Measurements from ENCODE around the gene SLC16A4. TPM values are rescaled to one million over a fixed set of nuclear protein-coding genes. Genes with fewer than 3 reads are reported as not detected.
"Not testable (repeated sequence)": the region's sequence is repeated elsewhere in the genome, so short reads cannot be mapped to it uniquely, and the experiment has no call there.

Gene SLC16A4
- under 1 TPM in 1 of 2 experiments, not detected in 1; 0.27 TPM for total RNA-seq

DNA sequence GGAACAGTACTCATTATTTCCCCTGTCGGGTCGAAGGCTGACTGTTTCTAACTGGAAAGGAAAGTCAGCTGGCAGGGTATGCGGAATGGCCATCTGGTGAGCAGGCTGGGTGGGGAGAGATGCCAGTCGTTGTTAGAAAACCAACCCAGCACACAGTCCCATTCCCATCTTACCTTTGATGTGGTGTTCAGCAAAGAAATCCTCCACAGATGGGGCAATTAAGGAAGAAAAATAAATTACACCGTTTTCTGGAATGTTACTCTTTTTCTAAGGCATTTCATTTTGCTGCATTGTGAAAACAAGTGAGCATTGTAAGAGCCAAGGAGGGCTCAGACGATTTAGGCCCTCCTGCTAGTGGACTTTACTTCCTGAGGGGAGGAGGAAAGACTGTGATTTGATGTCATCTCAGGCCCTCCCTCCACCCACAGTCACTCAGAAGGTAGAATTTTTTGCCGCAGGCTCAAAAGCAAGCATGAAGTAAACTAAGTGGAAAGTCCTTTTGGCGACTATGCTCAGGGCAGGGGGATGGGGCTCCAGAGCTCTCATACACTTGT, at the start of gene SLC16A4:
TSS of gene SLC16A4 (minus strand) at position 335 of the 554 bp plus-strand sequence. CDS start 1,703 bp downstream, outside the sequence.
- ChIA-PET POLR2A (no interaction called here), CTCF (no interaction called here)
- Mint-ChIP-seq H3K36me3 (ENCODE audit: low read depth) (peaks cover 16% of the 10 kb centered on the region), H3K4me3 (no peak within 1 kb of the TSS), H3K27ac (peak within 1 kb of the TSS; percentile 59), H3K9me3 (peaks cover 4% of the 10 kb centered on the region), H3K4me1 (peaks cover 12% of the 10 kb centered on the region), H3K27me3 (no peaks in the 10 kb centered on the region)
- no peak for DNase-seq

DNA sequence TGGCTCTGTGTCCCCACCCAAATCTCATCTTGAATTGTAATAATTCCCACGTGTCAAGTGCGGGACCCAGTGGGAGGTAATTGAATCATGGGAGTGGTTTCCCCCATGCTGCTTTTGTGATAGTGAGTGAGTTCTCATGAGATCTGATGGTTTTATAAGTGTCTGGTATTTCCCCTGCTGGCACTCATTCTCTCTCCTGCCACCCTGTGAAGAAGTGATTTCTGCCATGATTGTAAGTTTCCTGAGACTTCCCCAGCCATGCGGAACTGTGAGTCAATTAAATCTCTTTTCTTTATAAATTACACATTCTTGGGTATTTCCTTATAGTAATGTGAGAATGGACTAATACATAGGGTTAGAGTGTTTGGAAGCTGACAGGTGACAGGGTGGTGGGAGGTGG, 49.0 kb upstream of the SLC16A4 start:
- H3K4me1 Mint-ChIP-seq; POLR2A ChIA-PET; H3K27ac Mint-ChIP-seq; DNase-seq; H3K36me3 Mint-ChIP-seq (ENCODE audit: low read depth); H3K9me3 Mint-ChIP-seq; H3K27me3 Mint-ChIP-seq; H3K4me3 Mint-ChIP-seq: not testable (repeated sequence)
- CTCF ChIA-PET: interaction anchor here (0.7 to 1.4 kb wide), 4 partner anchors 20 to 56 kb away, joined by 3 to 5 read pairs (median 4); no protein-coding TSS in a partner anchor

DNA sequence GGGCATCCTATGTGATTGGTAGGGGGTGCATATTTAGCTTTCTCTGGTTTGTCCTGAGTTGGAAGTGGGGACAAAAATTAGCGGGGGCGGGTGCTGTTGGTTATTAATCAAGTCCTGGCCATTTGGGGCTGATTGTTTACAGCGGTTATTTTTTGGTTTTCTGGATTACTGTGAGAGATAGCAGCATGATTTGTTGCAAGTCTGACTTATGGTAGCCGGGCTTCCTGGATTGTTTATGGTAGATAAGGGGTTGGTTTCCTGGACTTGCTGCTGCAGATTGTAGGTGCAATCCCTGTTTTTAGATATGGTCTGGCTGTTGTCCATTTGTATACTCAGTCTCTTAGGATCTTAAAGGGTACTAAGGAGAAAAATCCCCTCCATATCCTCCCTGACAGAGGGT, 48.1 kb upstream of the SLC16A4 start:
- ChIA-PET CTCF (interaction anchor here (0.6 to 1.4 kb wide), 3 partner anchors 21 to 123 kb away, joined by 3 to 5 read pairs (median 4); no protein-coding TSS in a partner anchor), POLR2A (no interaction called here)
- Mint-ChIP-seq H3K4me1 (no peaks in the 10 kb centered on the region), H3K27ac (no peak overlapping the region), H3K9me3 (no peaks in the 10 kb centered on the region), H3K27me3 (peaks cover 5% of the 10 kb centered on the region), H3K36me3 (ENCODE audit: low read depth) (no peaks in the 10 kb centered on the region), H3K4me3 (no peak overlapping the region)
- DNase-seq: no peak

DNA sequence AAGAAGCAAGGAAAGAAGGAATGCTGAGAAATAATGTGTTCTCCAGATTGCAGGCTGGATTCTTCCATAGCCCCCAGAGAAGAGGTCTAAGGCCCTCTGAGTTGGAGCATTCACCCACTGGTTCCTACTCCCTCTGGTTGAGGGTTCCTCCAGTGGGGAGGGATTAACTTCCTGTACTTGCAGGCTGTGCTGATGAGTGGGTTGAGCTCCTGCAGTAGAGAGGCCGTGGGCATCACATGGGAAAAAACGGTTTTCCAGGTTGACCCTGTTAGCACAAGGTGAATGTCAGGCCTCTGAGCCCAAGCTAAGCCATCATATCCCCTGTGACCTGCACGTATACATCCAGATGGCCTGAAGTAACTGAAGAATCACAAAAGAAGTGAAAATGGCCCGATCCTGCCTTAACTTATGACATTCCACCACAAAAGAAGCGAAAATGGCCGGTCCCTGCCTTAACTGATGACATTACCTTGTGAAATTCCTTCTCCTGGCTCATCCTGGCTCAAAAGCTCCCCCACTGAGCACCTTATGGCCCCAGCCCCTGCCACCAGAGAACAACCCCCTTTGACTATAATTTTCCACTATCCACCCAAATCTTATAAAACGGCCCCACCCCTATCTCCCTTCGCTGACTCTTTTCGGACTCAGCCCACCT, 46.9 kb upstream of the SLC16A4 start:
- H3K27me3 Mint-ChIP-seq; DNase-seq; POLR2A ChIA-PET; H3K9me3 Mint-ChIP-seq; H3K27ac Mint-ChIP-seq; H3K4me1 Mint-ChIP-seq; H3K4me3 Mint-ChIP-seq; H3K36me3 Mint-ChIP-seq (ENCODE audit: low read depth): not testable (repeated sequence)
- CTCF ChIA-PET: interaction anchor here (0.6 to 0.8 kb wide), 2 partner anchors 14 to 573 kb away, joined by 3 read pairs; no protein-coding TSS in a partner anchor

DNA sequence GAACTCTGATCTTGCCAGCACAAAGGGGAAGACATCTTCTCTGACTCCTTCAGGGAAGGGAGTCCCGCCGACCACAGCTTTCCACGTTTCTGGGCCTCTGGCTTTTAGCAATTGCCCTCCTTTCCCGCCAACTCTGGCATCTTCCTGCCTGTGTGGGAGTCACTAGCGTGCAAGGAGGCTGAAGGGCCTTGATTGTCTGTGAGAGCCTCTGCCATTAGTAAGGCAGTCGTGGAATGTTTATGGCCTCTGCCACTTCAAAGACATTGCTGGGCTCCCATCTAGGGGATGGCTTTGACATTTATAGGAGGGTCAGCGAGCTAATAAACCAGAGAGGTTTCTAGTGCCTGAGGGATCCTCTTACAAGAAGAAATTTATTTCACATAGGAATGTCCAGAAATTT, 45.8 kb upstream of the SLC16A4 start:
- Mint-ChIP-seq H3K4me3 (no peak overlapping the region), H3K27me3 (peaks cover 10% of the 10 kb centered on the region), H3K4me1 (no peaks in the 10 kb centered on the region), H3K9me3 (no peaks in the 10 kb centered on the region), H3K27ac (no peak overlapping the region), H3K36me3 (ENCODE audit: low read depth) (no peaks in the 10 kb centered on the region)
- no peak for DNase-seq
- CTCF ChIA-PET: no interaction called here
- POLR2A ChIA-PET: no interaction called here

DNA sequence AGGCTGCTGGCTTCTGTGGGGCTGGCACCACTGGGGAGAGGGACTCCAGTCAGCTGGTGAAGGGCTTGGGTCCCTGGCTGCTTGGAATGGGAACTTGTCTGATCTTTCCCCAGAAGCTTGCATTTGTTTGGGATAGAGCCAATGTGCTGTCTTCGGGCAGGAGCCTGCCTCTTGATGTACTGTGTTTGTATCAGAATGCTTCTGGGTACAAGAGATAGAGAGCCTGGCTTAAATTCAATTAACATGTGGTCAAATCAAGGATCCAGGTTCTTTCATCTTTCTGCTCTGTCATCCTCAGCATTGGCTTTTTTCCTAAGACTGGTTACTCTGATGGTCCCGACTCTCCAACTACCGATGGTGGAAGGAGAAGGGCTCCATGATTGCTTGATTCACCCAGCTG, 44.1 kb upstream of the SLC16A4 start:
- CTCF ChIA-PET: no interaction called here
- H3K4me3 Mint-ChIP-seq: no peak overlapping the region
- peaks cover 19% of the 10 kb centered on the region for H3K27me3 Mint-ChIP-seq
- no peaks in the 10 kb centered on the region for H3K36me3 Mint-ChIP-seq (ENCODE audit: low read depth)
- no peak for DNase-seq
- POLR2A ChIA-PET: no interaction called here
- H3K4me1 Mint-ChIP-seq: no peaks in the 10 kb centered on the region
- H3K27ac Mint-ChIP-seq: no peak overlapping the region
- no peaks in the 10 kb centered on the region for H3K9me3 Mint-ChIP-seq

DNA sequence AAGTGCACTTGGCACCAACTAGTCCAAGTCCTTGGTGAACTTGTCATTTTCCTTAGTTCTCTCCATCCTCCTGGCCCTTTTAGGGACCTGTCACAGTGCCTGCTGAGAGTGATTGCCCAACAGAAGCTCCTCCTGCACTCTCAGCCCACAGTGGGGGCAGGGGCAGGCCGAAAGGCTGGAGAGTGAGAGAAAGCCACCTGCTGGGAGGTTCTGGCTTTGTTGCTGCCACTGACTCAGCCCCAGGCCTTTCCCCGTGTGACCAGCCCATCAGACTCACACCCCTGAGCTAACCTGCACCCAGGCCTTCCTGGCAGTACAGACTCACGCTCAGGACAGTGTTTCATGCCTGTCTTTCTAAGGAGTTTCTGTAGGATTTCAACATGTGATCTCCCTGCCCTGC, 43.0 kb upstream of the SLC16A4 start:
- Mint-ChIP-seq H3K27me3 (peaks cover 19% of the 10 kb centered on the region), H3K9me3 (no peaks in the 10 kb centered on the region), H3K27ac (no peak overlapping the region), H3K4me3 (no peak overlapping the region), H3K4me1 (no peaks in the 10 kb centered on the region), H3K36me3 (ENCODE audit: low read depth) (no peaks in the 10 kb centered on the region)
- DNase-seq: no peak
- POLR2A ChIA-PET: no interaction called here
- CTCF ChIA-PET: interaction anchor here (1.0 to 1.3 kb wide), 2 partner anchors 17 to 18 kb away, joined by 3 read pairs; no protein-coding TSS in a partner anchor

DNA sequence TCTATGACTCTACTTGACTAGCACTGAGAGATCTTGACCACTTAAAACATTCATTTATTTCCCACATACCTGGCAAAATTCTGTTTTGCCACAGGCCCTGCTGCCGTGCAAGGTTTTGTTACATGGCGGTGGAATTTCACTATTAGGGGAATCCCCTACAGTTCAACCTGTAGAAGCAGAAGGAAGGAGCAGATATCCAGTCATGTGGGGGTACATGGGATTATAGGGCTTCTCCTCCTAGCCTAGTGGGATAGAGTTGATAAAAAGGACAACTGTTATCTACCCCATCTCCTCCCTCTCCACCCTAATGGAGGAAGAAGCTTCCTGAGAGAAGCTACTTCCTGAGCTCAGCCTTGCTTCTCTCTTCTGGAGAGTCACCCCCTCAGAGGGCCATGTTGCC, 42.4 kb upstream of the SLC16A4 start:
- H3K9me3 Mint-ChIP-seq: no peaks in the 10 kb centered on the region
- H3K4me1 Mint-ChIP-seq: no peaks in the 10 kb centered on the region
- H3K27me3 Mint-ChIP-seq: peaks cover 19% of the 10 kb centered on the region
- POLR2A ChIA-PET: no interaction called here
- no peak overlapping the region for H3K27ac Mint-ChIP-seq
- DNase-seq: no peak
- no peak overlapping the region for H3K4me3 Mint-ChIP-seq
- CTCF ChIA-PET: interaction anchor here (1.0 to 1.3 kb wide), 2 partner anchors 17 to 19 kb away, joined by 3 read pairs; no protein-coding TSS in a partner anchor
- H3K36me3 Mint-ChIP-seq (ENCODE audit: low read depth): no peaks in the 10 kb centered on the region

DNA sequence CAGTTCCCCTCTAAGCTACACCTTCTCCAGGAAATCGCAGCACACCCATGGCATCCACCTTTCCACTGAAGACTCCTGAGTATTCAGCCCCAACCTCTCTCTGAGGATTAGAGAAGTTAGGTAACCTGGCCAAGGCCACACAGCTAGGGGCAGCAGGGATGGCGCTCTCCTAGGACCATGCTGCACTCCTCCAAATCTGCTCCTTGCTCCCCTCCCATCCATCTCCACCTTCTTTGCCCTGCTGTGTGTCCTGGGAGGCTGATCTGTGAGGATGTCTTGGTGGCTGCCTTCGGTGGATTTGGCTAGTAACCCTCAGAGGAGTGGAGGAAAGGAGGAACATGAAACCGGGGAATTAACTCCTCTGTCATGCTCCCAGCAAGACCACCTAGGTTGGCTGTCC, 40.1 kb upstream of the SLC16A4 start:
- ChIA-PET POLR2A (no interaction called here), CTCF (interaction anchor here (1.4 kb wide), 1 partner anchor 16 kb away, joined by 4 read pairs; no protein-coding TSS in a partner anchor)
- H3K4me1 Mint-ChIP-seq: no peaks in the 10 kb centered on the region
- H3K36me3 Mint-ChIP-seq (ENCODE audit: low read depth): no peaks in the 10 kb centered on the region
- H3K4me3 Mint-ChIP-seq: no peak overlapping the region
- no peak for DNase-seq
- no peaks in the 10 kb centered on the region for H3K9me3 Mint-ChIP-seq
- H3K27me3 Mint-ChIP-seq: peaks cover 19% of the 10 kb centered on the region
- no peak overlapping the region for H3K27ac Mint-ChIP-seq

DNA sequence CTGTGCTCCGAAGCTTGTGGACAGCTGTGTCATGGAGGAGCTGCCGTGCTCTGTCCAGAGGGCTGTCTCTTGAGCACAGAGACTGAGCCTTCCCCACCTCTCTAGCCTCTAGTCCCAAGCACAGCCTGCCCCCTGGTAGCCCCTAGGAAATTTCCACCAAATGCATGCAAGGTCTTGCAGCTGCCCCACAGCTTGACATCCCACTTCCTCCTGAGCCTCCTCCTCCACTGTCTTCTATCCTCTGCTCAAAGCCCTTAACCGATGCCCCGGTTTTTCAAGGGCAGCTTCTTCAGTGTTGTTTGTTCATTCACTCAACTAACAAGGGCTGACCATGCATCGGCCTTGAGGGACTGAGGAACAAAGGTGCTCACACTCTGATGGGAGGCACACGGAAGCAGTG, 39.5 kb upstream of the SLC16A4 start:
- Mint-ChIP-seq H3K4me3 (no peak overlapping the region), H3K9me3 (no peaks in the 10 kb centered on the region), H3K36me3 (ENCODE audit: low read depth) (no peaks in the 10 kb centered on the region), H3K27ac (no peak overlapping the region), H3K27me3 (peaks cover 19% of the 10 kb centered on the region), H3K4me1 (no peaks in the 10 kb centered on the region)
- ChIA-PET POLR2A (no interaction called here), CTCF (interaction anchor here (0.9 to 1.4 kb wide), 3 partner anchors 11 to 16 kb away, joined by 3 to 4 read pairs (median 3); no protein-coding TSS in a partner anchor)
- no peak for DNase-seq

DNA sequence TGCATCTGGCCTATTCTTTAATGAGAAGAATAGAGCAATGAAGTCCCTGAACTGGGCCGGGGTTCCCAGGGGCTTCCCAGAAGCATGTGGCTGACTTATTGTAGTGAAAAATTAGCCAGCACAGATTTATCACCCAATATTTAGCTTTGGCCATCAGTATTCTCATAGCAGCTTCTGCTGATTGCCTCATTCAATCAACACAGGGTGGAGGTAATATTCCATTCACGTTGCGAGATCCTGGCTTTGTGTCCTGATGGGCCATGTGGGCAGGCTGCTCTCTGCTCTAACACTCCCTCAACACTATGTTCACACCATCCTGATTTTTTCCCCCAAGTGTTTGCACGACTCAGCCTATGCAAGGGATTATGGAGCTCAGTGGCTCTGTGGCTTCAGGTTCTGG, 38.1 kb upstream of the SLC16A4 start:
- POLR2A ChIA-PET: no interaction called here
- no peak for DNase-seq
- no peaks in the 10 kb centered on the region for H3K36me3 Mint-ChIP-seq (ENCODE audit: low read depth)
- CTCF ChIA-PET: interaction anchor here (1.0 to 2.1 kb wide), 4 partner anchors 15 to 116 kb away, joined by 3 to 6 read pairs (median 4); no protein-coding TSS in a partner anchor
- no peak overlapping the region for H3K4me3 Mint-ChIP-seq
- no peaks in the 10 kb centered on the region for H3K9me3 Mint-ChIP-seq
- no peak overlapping the region for H3K27ac Mint-ChIP-seq
- peaks cover 17% of the 10 kb centered on the region for H3K27me3 Mint-ChIP-seq
- peaks cover 2% of the 10 kb centered on the region for H3K4me1 Mint-ChIP-seq

DNA sequence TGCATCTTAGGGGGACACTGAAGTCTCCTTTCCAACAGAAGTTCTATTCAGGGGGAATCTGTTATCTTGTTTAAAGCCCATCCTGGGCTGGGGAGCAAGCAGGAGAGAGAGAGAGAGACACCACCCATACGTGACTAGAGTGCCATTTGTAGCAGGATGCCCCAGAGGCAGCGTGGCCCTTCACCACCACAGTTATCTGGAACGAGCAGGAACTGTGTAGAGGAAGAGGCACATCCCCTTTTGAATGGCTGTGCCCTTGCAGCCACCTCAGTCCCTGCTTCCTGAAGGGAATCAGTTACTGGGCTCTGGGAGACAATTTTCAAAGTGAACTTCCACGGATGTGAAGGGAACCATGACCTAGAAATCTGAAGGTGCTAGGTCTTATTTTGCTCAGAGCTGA, 36.0 kb upstream of the SLC16A4 start:
- Mint-ChIP-seq H3K36me3 (ENCODE audit: low read depth) (no peaks in the 10 kb centered on the region), H3K4me1 (peaks cover 8% of the 10 kb centered on the region), H3K27me3 (peaks cover 23% of the 10 kb centered on the region), H3K9me3 (no peaks in the 10 kb centered on the region), H3K27ac (no peak overlapping the region), H3K4me3 (no peak overlapping the region)
- no peak for DNase-seq
- ChIA-PET POLR2A (no interaction called here), CTCF (interaction anchor here (1.7 kb wide), 1 partner anchor 33 kb away, joined by 4 read pairs; no protein-coding TSS in a partner anchor)

DNA sequence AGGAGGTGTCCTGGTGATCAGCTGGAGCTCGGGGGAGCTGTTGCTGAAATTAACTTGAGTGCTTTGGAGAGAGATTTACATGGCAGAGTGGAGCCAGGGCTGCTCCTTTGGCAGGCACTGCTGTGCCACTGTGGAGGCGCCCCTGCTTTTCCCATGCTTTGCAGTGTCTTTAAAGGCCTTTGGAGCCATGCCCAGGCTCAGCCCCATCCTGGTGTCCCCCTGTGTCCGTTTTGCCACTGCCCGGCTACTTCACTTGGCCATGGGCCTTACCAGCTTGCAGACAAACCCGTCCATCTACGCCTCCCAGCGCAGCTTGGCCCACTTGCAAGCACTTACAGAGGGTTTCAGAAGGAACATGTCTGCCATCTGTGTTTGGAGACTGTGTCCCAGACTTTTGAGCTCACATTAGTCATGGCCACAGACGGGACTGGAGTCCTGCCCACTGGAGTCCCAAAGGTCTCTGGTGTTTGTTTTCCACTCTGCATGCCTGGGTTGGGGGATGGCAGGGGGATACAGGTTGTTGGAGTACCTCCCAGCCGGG, 34.9 kb upstream of the SLC16A4 start:
- Mint-ChIP-seq H3K27me3 (peaks cover 18% of the 10 kb centered on the region), H3K27ac (no peak overlapping the region), H3K4me1 (peaks cover 14% of the 10 kb centered on the region), H3K4me3 (no peak overlapping the region), H3K36me3 (ENCODE audit: low read depth) (no peaks in the 10 kb centered on the region), H3K9me3 (no peaks in the 10 kb centered on the region)
- no peak for DNase-seq
- ChIA-PET CTCF (interaction anchor here (0.8 to 1.7 kb wide), 3 partner anchors 17 to 39 kb away, joined by 3 to 4 read pairs (median 3); no protein-coding TSS in a partner anchor), POLR2A (no interaction called here)

Data from activated CD4-positive, alpha-beta T cell treated with anti-CD3 and anti-CD28 coated beads, Interleukin-2, amount 10 ng/mL, durations not matched to agents 7 days and 5 days (primary cell).